Measurements from ENCODE around the gene CS. TPM values are rescaled to one million over a fixed set of nuclear protein-coding genes. Genes with fewer than 3 reads are reported as not detected.
"Not testable (repeated sequence)": the region's sequence is repeated elsewhere in the genome, so short reads cannot be mapped to it uniquely, and the experiment has no call there.

Gene CS
- 120 and 153 TPM in 2 replicates for total RNA-seq (2014; rRNA removed; shearing (Covaris generic))

GRCh38 chr12:56299853-56300643 lies at the start of gene CS:
Gene CS (minus strand): TSS chr12:56300330. CDS start chr12:56300201, 129 bp downstream.
- peak; percentile 98 for DNase-seq (ENCODE audit: low read depth)

DNA sequence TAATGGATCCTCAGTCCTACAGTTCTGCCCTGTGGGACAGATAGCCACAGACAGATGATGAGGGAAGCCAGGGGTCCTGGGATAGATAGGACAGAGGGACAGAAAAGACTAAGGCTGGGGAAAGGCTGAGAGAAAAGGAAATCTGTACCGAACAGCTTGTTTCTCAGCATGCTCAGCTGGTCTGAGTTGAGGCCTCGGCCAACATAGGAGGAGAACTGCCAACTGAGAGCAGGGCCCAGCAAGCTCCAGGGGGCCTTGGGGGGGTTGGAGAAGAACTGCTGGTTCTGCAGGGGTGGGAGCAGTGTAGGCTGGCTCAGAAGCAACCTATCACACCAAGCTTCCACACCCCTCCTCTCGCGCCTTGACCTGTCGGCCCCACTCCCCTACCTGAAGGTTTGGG lies 48.6 kb upstream of the CS start:
- no peak for DNase-seq (ENCODE audit: low read depth)

DNA sequence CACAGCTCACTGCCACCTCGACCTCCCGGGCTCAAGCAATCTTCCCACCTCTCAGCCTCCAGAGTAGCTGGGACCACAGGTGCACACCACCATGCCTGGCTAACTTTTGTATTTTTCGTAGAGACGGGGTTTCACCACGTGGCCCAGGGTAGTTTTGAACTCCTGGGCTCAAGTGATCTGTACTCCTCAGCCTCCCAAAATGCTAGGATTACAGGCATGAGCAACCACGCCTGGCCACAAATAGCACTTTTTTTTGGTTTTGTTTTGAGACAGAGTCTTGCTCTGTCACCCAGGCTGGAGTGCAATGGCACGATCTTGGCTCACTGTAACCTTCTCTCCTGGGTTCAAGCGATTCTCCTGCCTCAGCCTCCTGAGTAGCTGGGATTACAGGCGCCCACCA lies 47.1 kb upstream of the CS start:
- DNase-seq (ENCODE audit: low read depth) = not testable (repeated sequence)

DNA sequence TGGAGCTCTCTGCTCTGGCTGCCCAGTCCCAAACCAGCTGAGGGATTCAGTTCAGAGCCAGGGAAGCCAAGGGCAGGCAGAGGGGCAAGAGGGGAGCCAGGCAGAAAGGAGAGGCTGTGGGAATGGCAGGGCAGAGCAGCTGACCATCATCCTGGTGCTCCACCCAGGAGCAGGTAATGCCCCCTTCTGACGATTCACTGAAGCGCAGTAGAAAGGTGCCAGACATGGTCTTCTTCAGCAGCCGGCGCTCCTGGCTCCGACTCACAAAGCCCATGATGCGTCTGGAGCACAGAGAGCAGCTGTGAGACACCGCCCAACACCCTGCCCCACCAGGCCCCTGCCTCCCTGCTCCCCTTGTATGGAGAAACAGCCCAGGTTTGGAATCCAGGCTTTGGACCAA lies 46.5 kb upstream of the CS start:
- DNase-seq (ENCODE audit: low read depth) = no peak

DNA sequence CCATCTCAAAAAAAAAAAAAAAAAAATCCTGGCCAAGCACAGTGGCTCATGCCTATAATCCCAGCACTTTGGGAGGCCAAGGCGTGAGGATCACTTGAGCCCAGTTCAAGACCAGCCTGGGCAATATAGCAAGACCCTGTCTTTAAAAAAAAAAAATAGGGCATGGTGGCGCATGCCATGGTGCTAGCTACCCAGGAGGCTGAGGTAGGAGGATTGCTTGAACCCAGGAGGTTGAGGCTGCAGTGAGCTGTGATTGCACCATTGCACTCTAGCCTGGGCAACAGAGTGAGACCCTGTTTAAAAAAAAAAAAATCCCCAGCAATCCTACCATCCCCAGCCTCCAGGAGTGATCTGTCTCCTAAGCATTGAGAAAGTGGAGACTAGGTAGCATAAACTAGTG lies 42.2 kb upstream of the CS start:
- not testable (repeated sequence) for DNase-seq (ENCODE audit: low read depth)

- no peak for DNase-seq (ENCODE audit: low read depth)
These were observed 41.5 kb upstream of the CS start for GRCh38 chr12:56341616-56342015.

GRCh38 chr12:56339158-56339422 lies 39.0 kb upstream of the CS start:
- no peak for DNase-seq (ENCODE audit: low read depth)

DNA sequence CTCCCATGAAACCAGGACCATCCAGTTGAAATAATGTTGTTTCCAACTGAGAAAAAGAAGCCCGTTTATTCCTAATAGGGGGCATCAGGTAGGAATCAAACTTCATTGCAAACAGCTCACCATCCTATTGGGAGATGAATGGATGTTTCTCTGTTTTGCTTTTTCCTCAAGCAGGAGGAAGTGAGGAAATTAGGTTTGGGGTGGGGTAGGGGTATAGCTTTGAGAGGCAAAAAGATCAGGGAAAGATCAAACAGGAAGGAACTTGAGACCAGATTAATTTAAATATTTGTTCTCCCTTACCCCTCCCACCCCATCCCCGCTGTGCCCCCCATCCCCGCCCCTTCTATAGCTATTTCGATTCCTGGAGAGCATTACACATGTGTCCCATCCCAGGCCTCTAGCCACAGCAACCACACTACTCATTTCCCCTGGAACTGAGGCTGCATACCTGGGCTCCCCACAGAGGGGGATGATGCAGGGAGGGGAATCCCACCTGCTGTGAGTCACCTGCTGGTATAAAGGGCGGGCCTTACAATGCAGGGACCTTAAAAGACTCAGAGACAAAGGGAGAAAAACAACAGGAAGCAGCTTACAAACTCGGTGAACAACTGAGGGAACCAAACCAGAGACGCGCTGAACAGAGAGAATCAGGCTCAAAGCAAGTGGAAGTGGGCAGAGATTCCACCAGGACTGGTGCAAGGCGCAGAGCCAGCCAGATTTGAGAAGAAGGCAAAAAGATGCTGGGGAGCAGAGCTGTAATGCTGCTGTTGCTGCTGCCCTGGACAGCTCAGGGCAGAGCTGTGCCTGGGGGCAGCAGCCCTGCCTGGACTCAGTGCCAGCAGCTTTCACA lies 38.4 kb upstream of the CS start, which contains the start of gene IL23A:
Gene IL23A (plus strand): TSS at position 577 of the 850 bp plus-strand sequence. CDS start 161 bp downstream, at position 738.
- peak; percentile 71 for DNase-seq (ENCODE audit: low read depth)

GRCh38 chr12:56337753-56338251 lies 37.7 kb upstream of the CS start:
- no peak for DNase-seq (ENCODE audit: low read depth)

DNA sequence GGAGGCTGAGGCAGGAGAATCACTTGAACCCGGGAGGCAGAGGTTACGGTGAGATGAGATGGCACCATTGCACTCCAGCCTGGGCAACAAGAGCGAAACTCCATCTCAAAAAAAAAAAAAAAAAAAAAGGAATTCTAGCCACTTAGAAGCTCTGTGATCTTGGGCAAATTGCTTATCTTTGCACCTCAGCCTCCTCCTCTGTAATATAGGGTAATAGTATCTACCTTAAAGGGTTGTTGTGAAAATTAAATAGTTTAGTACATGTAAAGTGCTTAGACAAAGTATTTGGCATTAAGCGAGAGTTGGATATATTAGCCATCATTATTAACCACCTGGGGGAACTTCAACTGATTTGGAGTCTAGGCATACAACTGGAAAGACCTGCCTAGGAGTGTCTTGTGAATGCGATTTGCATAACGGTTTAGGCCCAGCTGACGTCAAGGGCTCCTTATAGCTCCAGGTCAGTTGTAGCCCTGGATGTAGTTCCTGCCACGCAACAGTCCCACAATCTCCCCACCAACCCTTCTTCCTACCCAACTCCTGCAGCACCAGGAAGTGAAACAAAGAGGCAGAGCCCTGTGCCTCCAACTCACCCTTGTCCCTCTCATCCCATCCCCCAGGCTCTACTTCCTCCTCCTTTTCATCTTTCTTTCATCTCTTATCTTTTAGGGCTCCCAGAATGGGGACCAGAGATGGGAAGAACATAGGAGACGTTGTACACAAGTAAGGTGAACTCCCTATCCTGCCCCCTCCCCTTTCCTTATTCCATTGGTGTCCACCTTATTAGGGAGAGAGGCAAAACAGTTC lies 36.4 kb upstream of the CS start:
- DNase-seq (ENCODE audit: low read depth) = no peak

DNA sequence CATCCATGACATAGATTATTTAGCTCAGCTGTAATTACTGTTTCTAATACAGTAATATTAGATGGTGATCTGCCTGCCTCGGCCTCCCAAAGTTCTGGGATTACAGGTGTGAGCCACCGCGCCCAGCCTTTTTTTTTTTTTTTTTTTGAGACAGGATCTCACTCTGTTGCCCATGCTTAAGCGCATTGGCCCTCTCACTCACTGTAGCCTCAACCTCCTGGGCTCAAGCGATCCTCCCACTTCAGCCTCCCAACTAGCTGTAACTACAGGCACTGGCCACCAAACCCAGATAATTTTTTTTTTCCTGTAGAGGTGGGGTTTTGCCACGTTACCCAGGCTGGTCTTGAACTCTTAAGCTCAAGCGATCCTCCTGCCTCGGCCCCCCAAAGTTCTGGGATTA lies 35.4 kb upstream of the CS start:
- not testable (repeated sequence) for DNase-seq (ENCODE audit: low read depth)

DNA sequence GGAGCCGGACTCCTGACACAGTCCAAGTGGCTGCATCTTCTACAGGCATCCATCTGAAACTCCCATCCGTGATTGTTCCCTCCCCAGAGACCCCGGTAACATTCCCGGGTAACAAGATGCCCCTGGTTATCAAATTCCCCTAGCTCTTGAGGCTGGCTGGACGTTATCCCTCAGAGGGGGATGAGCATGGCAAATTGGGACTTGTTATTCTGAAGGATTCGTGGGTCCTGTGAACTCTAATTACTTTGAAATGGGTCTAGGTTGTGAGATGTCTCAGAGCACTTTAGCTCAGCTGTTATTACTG lies 34.3 kb upstream of the CS start:
- no peak for DNase-seq (ENCODE audit: low read depth)

GRCh38 chr12:56333679-56334489 lies 33.8 kb upstream of the CS start, which contains the start of gene PAN2:
Gene PAN2 (minus strand): TSS chr12:56334000. CDS start chr12:56333094, 906 bp downstream.
- peak; percentile 98 for DNase-seq (ENCODE audit: low read depth)

DNA sequence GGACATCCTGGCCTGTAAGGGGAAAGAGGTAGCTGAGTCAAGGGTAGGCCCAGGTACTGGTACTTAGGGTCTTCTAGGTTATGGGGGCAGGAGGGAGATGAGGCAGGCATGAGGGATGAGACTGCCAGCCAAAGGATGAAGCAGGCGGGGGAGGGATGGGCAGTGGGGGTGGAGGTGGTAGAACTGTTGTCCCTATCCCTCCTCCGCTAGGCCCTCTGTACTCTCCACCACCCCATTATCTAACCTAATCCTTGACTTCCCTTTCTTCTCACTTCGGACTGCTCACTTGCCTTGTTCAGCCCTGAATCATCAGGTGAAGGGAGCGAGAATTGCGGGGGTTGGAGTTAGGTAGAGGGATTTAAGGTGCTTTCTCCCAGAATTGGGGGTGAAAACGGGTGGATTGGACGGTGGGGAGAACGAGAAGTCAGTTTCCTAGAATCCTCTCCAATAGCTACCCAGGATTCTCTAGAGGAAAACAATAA lies 33.1 kb upstream of the CS start:
- DNase-seq (ENCODE audit: low read depth) = no peak

DNA sequence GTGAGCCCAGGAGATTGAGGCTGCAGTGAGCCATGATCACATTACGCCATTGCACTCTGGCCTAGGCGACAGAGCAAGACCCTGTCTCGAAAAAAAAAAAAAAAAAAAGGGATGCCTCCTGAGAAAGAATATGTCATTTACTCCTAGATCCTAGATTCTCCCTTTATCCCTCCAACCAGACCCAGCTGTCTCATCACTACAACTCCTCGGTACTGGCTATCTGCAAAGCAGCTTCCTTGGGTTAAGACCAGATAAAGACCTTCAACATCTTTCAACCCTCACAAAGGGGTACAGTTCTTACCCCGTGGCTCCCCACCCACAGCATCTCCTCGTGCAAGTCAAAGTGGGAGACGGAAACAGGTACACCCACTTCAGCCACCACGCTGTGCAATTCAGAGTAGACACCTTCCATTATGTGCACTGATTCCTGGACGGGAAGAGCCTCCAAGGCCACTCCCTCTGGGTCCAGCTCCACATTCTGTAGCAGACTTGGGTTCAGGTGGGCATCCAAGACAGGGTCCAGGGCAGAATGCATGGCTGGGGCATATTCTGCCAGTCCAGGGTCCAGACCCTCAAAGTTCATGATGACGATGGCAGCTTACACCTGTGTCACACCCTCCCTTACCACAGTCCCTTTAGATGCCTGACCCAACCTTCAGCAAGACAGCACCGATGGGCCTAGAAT lies 32.5 kb upstream of the CS start:
- no peak for DNase-seq (ENCODE audit: low read depth)

GRCh38 chr12:56330936-56331490 lies 30.9 kb upstream of the CS start:
- DNase-seq (ENCODE audit: low read depth) = no peak

DNA sequence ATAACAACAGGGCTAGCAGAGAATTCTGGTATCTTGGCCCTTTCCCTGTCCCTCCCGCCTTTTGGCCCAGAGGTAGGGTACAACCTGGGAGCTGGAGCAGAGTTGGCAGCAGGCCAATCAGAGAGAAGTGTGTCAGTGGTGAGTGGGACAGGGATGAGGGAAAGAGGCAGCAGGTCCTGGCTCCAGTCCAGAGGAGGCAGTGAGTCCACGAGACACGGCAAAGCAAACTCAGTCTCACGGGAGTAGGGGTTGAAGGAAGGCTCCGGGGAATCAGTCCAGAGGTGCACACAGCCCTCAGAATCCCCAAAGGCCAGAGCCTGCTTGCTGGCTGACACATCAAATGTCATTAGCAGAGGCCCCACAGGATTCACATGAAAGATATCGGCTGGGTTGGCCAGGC lies 26.4 kb upstream of the CS start:
- no peak for DNase-seq (ENCODE audit: low read depth)

GRCh38 chr12:56326126-56326525 lies 26.0 kb upstream of the CS start:
- no peak for DNase-seq (ENCODE audit: low read depth)

- DNase-seq (ENCODE audit: low read depth) = no peak
These were observed 24.1 kb upstream of the CS start for GRCh38 chr12:56324206-56324605.

DNA sequence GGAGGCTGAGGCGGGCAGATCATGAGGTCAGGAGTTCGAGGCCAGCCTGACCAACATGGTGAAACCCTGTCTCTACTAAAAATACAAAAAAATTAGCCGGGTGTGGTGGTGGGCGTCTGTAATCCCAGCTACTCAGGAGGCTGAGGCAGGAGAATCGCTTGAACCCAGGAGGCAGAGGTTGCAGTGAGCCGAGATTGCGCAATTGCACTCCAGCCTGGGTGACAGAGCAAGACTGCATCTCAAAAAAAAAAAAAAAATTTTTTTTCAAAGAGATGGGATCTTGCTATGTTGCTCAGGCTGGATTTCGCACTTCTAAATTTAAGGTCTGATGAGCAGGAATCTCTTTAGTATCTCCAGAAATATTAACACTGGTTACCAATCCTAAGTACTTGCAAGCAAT lies 21.5 kb upstream of the CS start:
- not testable (repeated sequence) for DNase-seq (ENCODE audit: low read depth)
